HepG2 (cell line): ENCODE measurements around the gene TTC6. TPM values are rescaled to one million over a fixed set of nuclear protein-coding genes. Genes with fewer than 3 reads are reported as not detected.

Source experiments
- ATF3 ChIP-seq: sonication (generic); formaldehyde crosslinking; IDR thresholded peaks from 2 replicates; pipeline ENCODE4 v1.4.0; 2020; ENCODE audit warnings: missing genetic modification reagents
- CBX2 ChIP-seq, 2 experiments: fragments of 200-600 bp in 1 of 2; sonication (generic); formaldehyde crosslinking in 1 of 2; IDR thresholded peaks; 2 replicates each; pipeline versions ENCODE4 v1.7.0 to v1.8.1; 2018 to 2022; ENCODE audit warnings: low read depth in 2 of 2, low read length in 1 of 2, mild to moderate bottlenecking in 1 of 2, missing genetic modification reagents in 1 of 2
- EEA1 ChIP-seq: sonication (generic); formaldehyde crosslinking; IDR thresholded peaks from 2 replicates; pipeline ENCODE4 v1.5.1; 2020; ENCODE audit warnings: mild to moderate bottlenecking, missing genetic modification reagents, borderline replicate concordance
- EHMT2 ChIP-seq: fragments of 200-600 bp; sonication (generic); IDR thresholded peaks from 2 replicates; pipeline ENCODE4 v1.7.0; 2017; ENCODE audit warnings: antibody characterized with exemption, low read depth, low read length, borderline replicate concordance
- FOXP1 ChIP-seq, 2 experiments: fragments of 450-650 bp in 1 of 2; IDR thresholded peaks; 2 replicates each; pipeline ENCODE4 v1.6.1; 2017 to 2018; ENCODE audit warnings: antibody characterized with exemption in 1 of 2
- KLF12 ChIP-seq: sonication (generic); formaldehyde crosslinking; IDR thresholded peaks from 2 replicates; pipeline ENCODE4 v1.4.0; 2020; ENCODE audit warnings: missing genetic modification reagents, borderline replicate concordance
- SNRNP70 ChIP-seq: fragments of 200-400 bp; formaldehyde crosslinking; IDR thresholded peaks from 2 replicates; pipeline ENCODE4 v1.6.1; 2017; ENCODE audit warnings: mild to moderate bottlenecking, low read depth, low read length, moderate library complexity
- SRSF4 ChIP-seq: fragments of 200-400 bp; formaldehyde crosslinking; IDR thresholded peaks from one replicate; pipeline ENCODE4 v1.6.1; 2018; ENCODE audit warnings: mild to moderate bottlenecking, low read depth, low read length, moderate library complexity; ENCODE audit not compliant: poor library complexity, severe bottlenecking
- TCF7 ChIP-seq: sonication (generic); IDR thresholded peaks from 2 replicates; pipeline ENCODE4 v1.6.1; 2016; ENCODE audit warnings: antibody characterized with exemption, low read depth
- TFAP4 ChIP-seq: sonication (generic); IDR thresholded peaks from 2 replicates; pipeline ENCODE4 v1.6.1; 2016; ENCODE audit warnings: low read depth, borderline replicate concordance
- THAP8 ChIP-seq: sonication (generic); formaldehyde crosslinking; IDR thresholded peaks from 2 replicates; pipeline ENCODE4 v1.5.1; 2020; ENCODE audit warnings: missing genetic modification reagents, mild to moderate bottlenecking, borderline replicate concordance
- ZBTB2 ChIP-seq: sonication (generic); formaldehyde crosslinking; IDR thresholded peaks from 2 replicates; pipeline ENCODE4 v1.8.0; 2022; ENCODE audit warnings: low read depth, missing genetic modification reagents
- ZMYM4 ChIP-seq: sonication (generic); formaldehyde crosslinking; IDR thresholded peaks from 2 replicates; pipeline ENCODE4 v1.8.1; 2023; ENCODE audit warnings: mild to moderate bottlenecking, missing genetic modification reagents
- ZNF34 ChIP-seq: sonication (generic); formaldehyde crosslinking; IDR thresholded peaks from 2 replicates; pipeline ENCODE4 v1.4.0; 2020; ENCODE audit warnings: mild to moderate bottlenecking, missing genetic modification reagents, borderline replicate concordance
- ZNF652 ChIP-seq: IDR thresholded peaks from 2 replicates; pipeline ENCODE4 v1.6.1; 2016; ENCODE audit warnings: low read depth, borderline replicate concordance
- ZNF891 ChIP-seq: sonication (generic); formaldehyde crosslinking; IDR thresholded peaks from 2 replicates; pipeline ENCODE4 v1.5.0; 2020; ENCODE audit warnings: mild to moderate bottlenecking, missing genetic modification reagents
- ZSCAN22 ChIP-seq: sonication (generic); formaldehyde crosslinking; IDR thresholded peaks from 2 replicates; pipeline ENCODE4 v1.4.0; 2020; ENCODE audit warnings: mild to moderate bottlenecking, missing genetic modification reagents
- polyA plus RNA-seq, 8 experiments: library from polyadenylated mRNA; depleted of rRNA in 3 of 8; stranded (reverse) in 7 of 8; unstranded in 1 of 8; fragments of >200 nt; fragmentation: Illumina TruSeq in 4 of 8; extraction: Trizol in 4 of 8; gene quantifications; 2 replicates each; pipeline versions ENCODE4 v1.2.1 to v1.2.3, GENCODE V29; 2011 to 2016; ENCODE audit warnings: low read depth in 4 of 8, missing spikeins in 1 of 8, mixed read lengths in 1 of 8; ENCODE audit not compliant: insufficient read depth in 1 of 8
- total RNA-seq, 5 experiments: library from RNA; depleted of rRNA; stranded (reverse); fragments of >200 nt; fragmentation: Illumina TruSeq; extraction: Trizol; gene quantifications; 2 replicates each; pipeline ENCODE4 v1.2.3, GENCODE V29; 2016; ENCODE audit warnings: low read depth in 1 of 5
- TF ChIP-seq, protein P1 (sequence below): fragments of 450-650 bp; IDR thresholded peaks from 2 replicates; pipeline ENCODE4 v1.6.1; 2016
- TF ChIP-seq, protein P2 (sequence below): sonication (generic); formaldehyde crosslinking; conservative IDR thresholded peaks from 2 replicates; pipeline ENCODE4 v1.8.0; 2022; ENCODE audit warnings: low read depth, missing genetic modification reagents

Gene TTC6
- total and polyA plus RNA-seq, 2 of the 13 experiments (the other 11 are each of a cell fraction or from before 2014, with no cell fraction given): 9.3 to 27.4 TPM

DNA sequence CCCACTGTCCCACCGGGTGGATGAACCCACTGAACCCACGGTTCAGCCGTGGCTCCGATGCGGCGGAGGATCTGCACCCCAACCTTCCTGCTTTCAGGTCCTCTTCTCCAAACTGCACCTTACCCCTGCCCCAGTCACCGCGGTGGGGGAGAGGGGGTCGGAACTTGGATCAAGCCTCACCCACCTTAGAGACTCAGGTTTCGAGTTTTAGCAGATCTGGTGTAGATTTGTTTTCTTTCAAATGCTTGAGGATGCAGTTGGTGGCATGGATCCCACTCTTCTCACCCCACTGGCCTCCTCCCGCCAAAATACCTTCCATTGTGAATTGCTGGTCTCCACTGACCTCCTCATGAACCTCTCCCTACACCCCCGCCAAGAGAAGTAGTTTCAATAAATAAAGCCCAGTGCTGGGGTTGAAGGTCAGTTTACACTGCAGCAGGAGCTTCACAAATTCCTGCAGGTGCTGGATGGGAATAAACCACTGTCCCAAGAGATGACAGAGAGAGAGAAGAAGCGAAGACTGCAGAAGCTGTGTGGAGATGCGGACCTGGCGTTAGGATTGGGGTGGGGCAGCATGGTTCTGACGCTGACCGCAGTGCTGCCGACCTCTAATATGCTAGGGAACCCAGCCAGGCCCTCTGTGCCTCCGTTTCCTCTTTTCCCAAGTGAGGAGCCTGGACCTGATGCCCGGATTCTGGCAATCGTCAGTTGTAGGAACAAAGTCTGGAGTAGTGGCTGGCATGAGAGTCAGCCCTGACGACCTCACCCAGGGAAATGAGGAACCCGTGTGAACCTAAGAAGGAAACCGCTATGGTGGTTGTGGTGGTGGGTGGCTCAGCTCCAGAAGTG, 7.4 kb downstream of the TTC6 start (continued):
- TF ChIP-seq THAP8 (CRISPR knock-in tag): peak; percentile 93; the same call in 1 of the 2 replicates
- TF ChIP-seq, protein P1, sequence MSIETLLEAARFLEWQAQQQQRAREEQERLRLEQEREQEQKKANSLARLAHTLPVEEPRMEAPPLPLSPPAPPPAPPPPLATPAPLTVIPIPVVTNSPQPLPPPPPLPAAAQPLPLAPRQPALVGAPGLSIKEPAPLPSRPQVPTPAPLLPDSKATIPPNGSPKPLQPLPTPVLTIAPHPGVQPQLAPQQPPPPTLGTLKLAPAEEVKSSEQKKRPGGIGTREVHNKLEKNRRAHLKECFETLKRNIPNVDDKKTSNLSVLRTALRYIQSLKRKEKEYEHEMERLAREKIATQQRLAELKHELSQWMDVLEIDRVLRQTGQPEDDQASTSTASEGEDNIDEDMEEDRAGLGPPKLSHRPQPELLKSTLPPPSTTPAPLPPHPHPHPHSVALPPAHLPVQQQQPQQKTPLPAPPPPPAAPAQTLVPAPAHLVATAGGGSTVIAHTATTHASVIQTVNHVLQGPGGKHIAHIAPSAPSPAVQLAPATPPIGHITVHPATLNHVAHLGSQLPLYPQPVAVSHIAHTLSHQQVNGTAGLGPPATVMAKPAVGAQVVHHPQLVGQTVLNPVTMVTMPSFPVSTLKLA: no peak
- TF ChIP-seq ZNF34: no peak
- no peak for TF ChIP-seq ZNF652 (CRISPR knock-in tag)
- no peak for TF ChIP-seq ZBTB2
- 0 out of 2 replicates have a peak, but pooled peaks have one; percentile 31 for TF ChIP-seq ZNF891
- TF ChIP-seq, protein P2, sequence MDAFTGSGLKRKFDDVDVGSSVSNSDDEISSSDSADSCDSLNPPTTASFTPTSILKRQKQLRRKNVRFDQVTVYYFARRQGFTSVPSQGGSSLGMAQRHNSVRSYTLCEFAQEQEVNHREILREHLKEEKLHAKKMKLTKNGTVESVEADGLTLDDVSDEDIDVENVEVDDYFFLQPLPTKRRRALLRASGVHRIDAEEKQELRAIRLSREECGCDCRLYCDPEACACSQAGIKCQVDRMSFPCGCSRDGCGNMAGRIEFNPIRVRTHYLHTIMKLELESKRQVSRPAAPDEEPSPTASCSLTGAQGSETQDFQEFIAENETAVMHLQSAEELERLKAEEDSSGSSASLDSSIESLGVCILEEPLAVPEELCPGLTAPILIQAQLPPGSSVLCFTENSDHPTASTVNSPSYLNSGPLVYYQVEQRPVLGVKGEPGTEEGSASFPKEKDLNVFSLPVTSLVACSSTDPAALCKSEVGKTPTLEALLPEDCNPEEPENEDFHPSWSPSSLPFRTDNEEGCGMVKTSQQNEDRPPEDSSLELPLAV (CRISPR knock-in tag): no peak
- 0 out of 2 replicates have a peak, but pooled peaks have one; percentile 33 for TF ChIP-seq ATF3 (CRISPR knock-in tag)
- TF ChIP-seq SRSF4: no peak
- TF ChIP-seq TCF7: peak; percentile 34; the same call in 1 of the 2 replicates
- peak; percentile 71; the same call in 1 of the 2 replicates for TF ChIP-seq TFAP4
- TF ChIP-seq SNRNP70: no peak
- no peak for TF ChIP-seq ZSCAN22 (CRISPR knock-in tag)
- TF ChIP-seq CBX2 (IDR thresholded peaks at IDR 0.05; ENCODE audit: low read depth, low read length): no peak
- no peak for TF ChIP-seq CBX2 (CRISPR knock-in tag; IDR thresholded peaks at IDR 0.05; ENCODE audit: low read depth)
- no peak for TF ChIP-seq EEA1 (CRISPR knock-in tag)
- peak; percentile 93 for TF ChIP-seq EHMT2
- TF ChIP-seq ZMYM4: peak; percentile 98
- TF ChIP-seq KLF12 (CRISPR knock-in tag): peak; percentile 81
- no peak for TF ChIP-seq FOXP1 (IDR thresholded peaks at IDR 0.05)
- peak; percentile 83 for TF ChIP-seq FOXP1 (CRISPR knock-in tag; IDR thresholded peaks at IDR 0.05)
